HG02852 (cell line): ENCODE results near the gene PRKG1.

Source experiments
- ATAC-seq: cut with Tn5 transposase; IDR thresholded peaks from one replicate; pipeline ENCODE4 v1.9.1; 2021; ENCODE audit warnings: mild to moderate bottlenecking, moderate library complexity; ENCODE audit not compliant: unreplicated experiment

PRKG1 gene

GRCh38 chr10:51075873-51076229 lies 1.6 kb downstream of the PRKG1 start:
- ATAC-seq, result no peak

- no peak for ATAC-seq
Observed at GRCh38 chr10:51076299-51076841, 2.1 kb downstream of the PRKG1 start.

- ATAC-seq, result no peak
Observed at GRCh38 chr10:51077074-51077473, 2.8 kb downstream of the PRKG1 start.

GRCh38 chr10:51077507-51077906 lies 3.2 kb downstream of the PRKG1 start:
- ATAC-seq, result no peak

- ATAC-seq, result no peak
Observed at GRCh38 chr10:51079331-51079730, 5.0 kb downstream of the PRKG1 start.

- ATAC-seq, result no peak
Observed at GRCh38 chr10:51079766-51080165, 5.5 kb downstream of the PRKG1 start.

GRCh38 chr10:51080311-51081006 lies 6.2 kb downstream of the PRKG1 start:
- ATAC-seq, result no peak

GRCh38 chr10:51082857-51083256 lies 8.6 kb downstream of the PRKG1 start:
- ATAC-seq, result peak; percentile 69

- no peak for ATAC-seq
Observed at GRCh38 chr10:51083356-51083853, 9.1 kb downstream of the PRKG1 start.

GRCh38 chr10:51085204-51085603 lies 10.9 kb downstream of the PRKG1 start:
- no peak for ATAC-seq

- no peak for ATAC-seq
Observed at GRCh38 chr10:51086710-51087109, 12.4 kb downstream of the PRKG1 start.

GRCh38 chr10:51087114-51087513 lies 12.8 kb downstream of the PRKG1 start:
- no peak for ATAC-seq

- ATAC-seq, result no peak
Observed at GRCh38 chr10:51090190-51090589, 15.9 kb downstream of the PRKG1 start.

GRCh38 chr10:51092402-51092801 lies 18.1 kb downstream of the PRKG1 start:
- no peak for ATAC-seq

GRCh38 chr10:51095444-51095843 lies 21.2 kb downstream of the PRKG1 start:
- ATAC-seq, result no peak

- ATAC-seq, result no peak
Observed at GRCh38 chr10:51097546-51097945, 23.3 kb downstream of the PRKG1 start.

GRCh38 chr10:51100221-51100620 lies 25.9 kb downstream of the PRKG1 start:
- no peak for ATAC-seq

- ATAC-seq, result no peak
Observed at GRCh38 chr10:51103554-51104217, 29.4 kb downstream of the PRKG1 start.

GRCh38 chr10:51106311-51106945 lies 32.1 kb downstream of the PRKG1 start:
- ATAC-seq, result no peak

GRCh38 chr10:51108406-51108805 lies 34.1 kb downstream of the PRKG1 start:
- ATAC-seq, result no peak

- ATAC-seq, result no peak
Observed at GRCh38 chr10:51109801-51110533, 35.7 kb downstream of the PRKG1 start.
